B cell (primary cell): ENCODE data around the gene IPO5. TPM values are rescaled to one million over a fixed set of nuclear protein-coding genes. Genes with fewer than 3 reads are reported as not detected.

Source experiments
- ATAC-seq: fragments of 200-7000 bp; cut with Tn5 transposase; one replicate; pipeline ENCODE4 v1.10.0; 2021; ENCODE audit warnings: low read depth, mild to moderate bottlenecking, moderate number of reproducible peaks, moderate library complexity
- CTCF ChIA-PET: fragments of 350-600 bp; sonication (Branson Sonifier 250); formaldehyde crosslinking; loops from one replicate; lab custom pipeline; 2021; ENCODE audit warnings: antibody characterized with exemption, inconsistent platforms; lab: Charles Lee
- POLR2A ChIA-PET: fragments of 350-600 bp; sonication (Branson Sonifier 250); formaldehyde crosslinking; loops from one replicate; lab custom pipeline; 2021; ENCODE audit warnings: antibody characterized with exemption; lab: Charles Lee
- DNase-seq: peaks from one replicate; pipeline ENCODE4 v3.0.0; 2013
- H2AFZ ChIP-seq: 2 replicates; pipeline ENCODE4 v1.6.1; 2012; ENCODE audit warnings: mild to moderate bottlenecking, low read depth, low read length; ENCODE audit not compliant: insufficient read depth, poor library complexity, severe bottlenecking
- H3K27ac ChIP-seq, 2 donors: 1 replicate in 1 of 2; 2 replicates in 1 of 2; pipeline ENCODE4 v1.5.1; 2012 to 2013; ENCODE audit warnings: low read length in 2 of 2, mild to moderate bottlenecking in 2 of 2, moderate library complexity in 1 of 2
- H3K27me3 ChIP-seq, 4 experiments: fragments of 200-600 bp in 1 of 4; sonication (generic) in 1 of 4; replicated peaks in 1 of 4; 1 replicate in 2 of 4; 2 replicates in 2 of 4; pipeline versions ENCODE4 v1.6.1 to v1.7.0; 2013 to 2016; ENCODE audit warnings: low read length in 3 of 4, mild to moderate bottlenecking in 2 of 4, mixed read lengths in 1 of 4, moderate library complexity in 1 of 4; ENCODE audit not compliant: insufficient read depth in 4 of 4, control insufficient read depth in 3 of 4; ENCODE audit errors: control extremely low read depth in 1 of 4
- H3K36me3 ChIP-seq, 2 experiments: replicated peaks in 1 of 2; 1 replicate in 1 of 2; 2 replicates in 1 of 2; pipeline versions ENCODE4 v1.6.1 to v1.7.1; 2013; ENCODE audit warnings: low read length in 1 of 2; ENCODE audit not compliant: insufficient read depth in 2 of 2, control insufficient read depth in 1 of 2; ENCODE audit errors: control extremely low read depth in 1 of 2, extremely low read depth in 1 of 2
- H3K4me1 ChIP-seq, 2 donors: fragments of 200-600 bp in 1 of 2; sonication (generic) in 1 of 2; 1 replicate in 1 of 2; 2 replicates in 1 of 2; pipeline versions ENCODE4 v1.5.1 to v1.6.1; 2013 to 2017; ENCODE audit warnings: low read length in 2 of 2; ENCODE audit not compliant: control insufficient read depth in 2 of 2, insufficient read depth in 2 of 2
- H3K4me2 ChIP-seq: replicated peaks from 2 replicates; pipeline ENCODE3; 2012; ENCODE audit warnings: mild to moderate bottlenecking, low read depth, low read length; ENCODE audit not compliant: poor library complexity, severe bottlenecking
- H3K4me3 ChIP-seq, 5 experiments: fragments of 200-600 bp in 1 of 5; sonication (generic) in 1 of 5; 1 replicate in 3 of 5; 2 replicates in 2 of 5; pipeline versions ENCODE4 v1.5.1 to v1.7.0; 2011 to 2016; ENCODE audit warnings: low read length in 4 of 5, mild to moderate bottlenecking in 4 of 5, low read depth in 2 of 5, control low read depth in 1 of 5, moderate library complexity in 1 of 5; ENCODE audit not compliant: insufficient read depth in 1 of 5; ENCODE audit errors: control extremely low read depth in 1 of 5, extremely low read depth in 1 of 5
- H3K79me2 ChIP-seq: fragments of 200-600 bp; sonication (generic); one replicate; pipeline ENCODE4 v1.6.0; 2016; ENCODE audit warnings: low read length; ENCODE audit not compliant: control insufficient read depth, insufficient read depth
- H3K9ac ChIP-seq: fragments of 200-600 bp; sonication (generic); 2 replicates; pipeline ENCODE4 v1.6.1; 2017; ENCODE audit warnings: mild to moderate bottlenecking, low read length, moderate library complexity
- H3K9me3 ChIP-seq, 3 donors: one replicate each; pipeline versions ENCODE4 v1.6.1 to v1.7.1; 2013; ENCODE audit warnings: low read length in 2 of 3; ENCODE audit not compliant: control insufficient read depth in 2 of 3, insufficient read depth in 1 of 3; ENCODE audit errors: control extremely low read depth in 1 of 3
- H4K20me1 ChIP-seq: 2 replicates; pipeline ENCODE4 v1.6.0; 2012; ENCODE audit warnings: mild to moderate bottlenecking, low read length; ENCODE audit not compliant: insufficient read depth, control insufficient read depth, poor library complexity, severe bottlenecking
- H3K27ac Mint-ChIP-seq: one replicate; pipeline ENCODE4 v1.8.0; 2021; ENCODE audit warnings: mixed read lengths
- H3K27me3 Mint-ChIP-seq: one replicate; pipeline ENCODE4 v1.8.0; 2021; ENCODE audit warnings: mixed read lengths
- H3K4me1 Mint-ChIP-seq: one replicate; pipeline ENCODE4 v1.8.0; 2021; ENCODE audit warnings: mixed read lengths
- H3K4me3 Mint-ChIP-seq: one replicate; pipeline ENCODE4 v1.8.0; 2021; ENCODE audit warnings: mixed read lengths
- H3K9me3 Mint-ChIP-seq: one replicate; pipeline ENCODE4 v1.8.0; 2022; ENCODE audit warnings: mixed read lengths; ENCODE audit not compliant: insufficient read depth
- CTCF ChIP-seq: fragments of 200-600 bp; IDR thresholded peaks from one replicate; pipeline ENCODE4 v1.8.0; 2022; ENCODE audit warnings: antibody characterized with exemption, mild to moderate bottlenecking
- EZH2 ChIP-seq: IDR thresholded peaks from 2 replicates; pipeline ENCODE4 v1.6.1; 2012; ENCODE audit warnings: borderline replicate concordance, low read depth, mild to moderate bottlenecking, moderate library complexity, low read length; ENCODE audit not compliant: insufficient read depth, poor library complexity, severe bottlenecking
- WGBS: methylation state at CpG from one replicate; pipeline ENCODE4 v1.1.5; 2013; ENCODE audit warnings: missing lambda C conversion rate; ENCODE audit not compliant: insufficient coverage; 5-methylcytosine and 5-hydroxymethylcytosine counted together
- intact Hi-C: fragments of 100-400 bp; cut with micrococcal nuclease; formaldehyde crosslinking; loops from one replicate; pipeline ENCODE4 v1.10.0; 2022
- polyA plus RNA-seq: library from polyadenylated mRNA; depleted of rRNA; stranded (reverse); fragments of >200 nt; gene quantifications from 2 replicates; pipeline ENCODE4 v1.2.3, GENCODE V29; 2012
- total RNA-seq, 2 donors: library from RNA; stranded (reverse); fragments of 120-200 nt in 1 of 2; gene quantifications; 1 replicate in 1 of 2; 2 replicates in 1 of 2; pipeline versions ENCODE4 v1.2.3 to v1.2.4, GENCODE V29; 2013 to 2022

The IPO5 gene
- total and polyA plus RNA-seq, 2 donors (not counting 1 experiment from before 2014, with no cell fraction given), result 25.9 to 76.4 TPM

GRCh38 chr13:97934590-97934989 lies 18.9 kb upstream of the IPO5 start:
- H3K27ac Mint-ChIP-seq, result no peak overlapping the region
- peaks cover 19% of the 10 kb centered on the region for H3K27me3 Mint-ChIP-seq
- no peak for ATAC-seq
- H3K4me1 Mint-ChIP-seq, result peaks cover 2% of the 10 kb centered on the region
- ChIA-PET POLR2A (no interaction called here), CTCF (no interaction called here)
- H3K9me3 ChIP-seq, result peaks cover 0 to 1% (median 0%) of the 10 kb centered on the region in 3 donors
- no peak overlapping the region for H3K4me2 ChIP-seq
- H2AFZ ChIP-seq, result no peak overlapping the region
- intact Hi-C loops, result no loop called here
- no peaks in the 10 kb centered on the region for H3K9me3 Mint-ChIP-seq
- no peaks in the 10 kb centered on the region for H3K79me2 ChIP-seq
- H3K9ac ChIP-seq, result no peak overlapping the region
- H3K27me3 ChIP-seq, result peaks cover 0 to 2% (median 0%) of the 10 kb centered on the region in 4 experiments
- H3K27ac ChIP-seq, result no peak overlapping the region
- no peaks in the 10 kb centered on the region for H3K4me1 ChIP-seq
- no peak for DNase-seq
- no peak for TF ChIP-seq EZH2
- no peak for TF ChIP-seq CTCF
- 94% methylated on average over 4 of the region's 5 CpGs for WGBS
- no peaks in the 10 kb centered on the region for H3K36me3 ChIP-seq
- H3K4me3 ChIP-seq, result no peak overlapping the region
- no peaks in the 10 kb centered on the region for H4K20me1 ChIP-seq
- H3K4me3 Mint-ChIP-seq, result no peak overlapping the region

- WGBS, result no CpG with 5 or more reads among the region's 2 CpGs
- no peak for ATAC-seq
- no peaks in the 10 kb centered on the region for H3K36me3 ChIP-seq
- intact Hi-C loops, result no loop called here
- Mint-ChIP-seq H3K9me3 (no peaks in the 10 kb centered on the region), H3K4me3 (no peak overlapping the region), H3K4me1 (peaks cover 2% of the 10 kb centered on the region), H3K27ac (no peak overlapping the region), H3K27me3 (peaks cover 21% of the 10 kb centered on the region)
- ChIA-PET POLR2A (no interaction called here), CTCF (no interaction called here)
- no peak overlapping the region for H2AFZ ChIP-seq
- H3K9ac ChIP-seq, result no peak overlapping the region
- H3K79me2 ChIP-seq, result no peaks in the 10 kb centered on the region
- no peaks in the 10 kb centered on the region for H3K4me1 ChIP-seq
- H4K20me1 ChIP-seq, result no peaks in the 10 kb centered on the region
- H3K4me2 ChIP-seq, result no peak overlapping the region
- H3K9me3 ChIP-seq, result peaks cover 0 to 1% (median 0%) of the 10 kb centered on the region in 3 donors
- TF ChIP-seq CTCF, result no peak
- TF ChIP-seq EZH2, result no peak
- DNase-seq, result no peak
- H3K27ac ChIP-seq, result no peak overlapping the region
- peaks cover 0 to 7% (median 0%) of the 10 kb centered on the region in 4 experiments for H3K27me3 ChIP-seq
- no peak overlapping the region for H3K4me3 ChIP-seq
Measured at GRCh38 chr13:97935071-97935470, 18.4 kb upstream of the IPO5 start.
